ENCODE measurements around the gene ZNF700.
"Not testable (repeated sequence)": the region's sequence is repeated elsewhere in the genome, so short reads cannot be mapped to it uniquely, and the experiment has no call there.

ZNF700 gene

DNA sequence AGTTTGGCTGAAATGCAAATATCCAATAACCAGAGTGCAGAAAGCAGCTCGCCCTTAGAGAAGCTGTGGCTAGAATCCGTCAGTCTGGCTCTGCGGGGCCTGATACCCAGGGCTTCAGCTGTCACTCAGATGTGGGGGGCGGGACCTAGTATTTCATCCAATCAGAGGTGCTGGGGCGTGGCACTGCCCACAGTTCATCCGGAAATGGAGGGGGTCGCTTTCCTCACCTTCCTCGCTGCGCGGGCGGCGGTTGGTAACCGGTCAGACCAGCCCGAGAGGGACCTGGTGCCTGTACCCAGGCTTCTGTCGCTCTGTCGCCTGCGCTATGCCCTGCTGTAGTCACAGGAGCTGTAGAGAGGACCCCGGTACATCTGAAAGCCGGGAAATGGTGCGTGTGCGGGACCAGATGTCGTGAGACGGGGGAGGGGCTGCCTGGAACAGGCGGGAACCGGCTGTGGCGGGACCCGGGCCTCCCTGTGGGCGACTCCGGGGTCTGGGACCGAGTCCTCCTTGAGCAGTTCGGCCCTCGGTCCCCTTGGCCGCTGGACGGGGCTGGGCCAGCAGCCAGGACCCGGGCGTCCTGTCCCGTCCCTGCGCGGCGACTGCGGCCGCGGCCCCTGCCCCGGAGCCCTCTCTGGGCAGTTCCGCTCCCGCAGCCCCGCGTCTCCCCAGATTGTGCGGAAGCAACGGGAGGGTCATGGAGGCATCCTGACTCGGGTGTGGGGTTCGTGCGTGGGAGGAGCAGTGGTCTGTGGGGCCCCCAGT, at the start of gene ZNF700:
TSS of gene ZNF700 (plus strand) at position 222 of the 765 bp plus-strand sequence. CDS start at position 326, 104 bp downstream.
- DNase-seq, result peak; percentile 91

DNA sequence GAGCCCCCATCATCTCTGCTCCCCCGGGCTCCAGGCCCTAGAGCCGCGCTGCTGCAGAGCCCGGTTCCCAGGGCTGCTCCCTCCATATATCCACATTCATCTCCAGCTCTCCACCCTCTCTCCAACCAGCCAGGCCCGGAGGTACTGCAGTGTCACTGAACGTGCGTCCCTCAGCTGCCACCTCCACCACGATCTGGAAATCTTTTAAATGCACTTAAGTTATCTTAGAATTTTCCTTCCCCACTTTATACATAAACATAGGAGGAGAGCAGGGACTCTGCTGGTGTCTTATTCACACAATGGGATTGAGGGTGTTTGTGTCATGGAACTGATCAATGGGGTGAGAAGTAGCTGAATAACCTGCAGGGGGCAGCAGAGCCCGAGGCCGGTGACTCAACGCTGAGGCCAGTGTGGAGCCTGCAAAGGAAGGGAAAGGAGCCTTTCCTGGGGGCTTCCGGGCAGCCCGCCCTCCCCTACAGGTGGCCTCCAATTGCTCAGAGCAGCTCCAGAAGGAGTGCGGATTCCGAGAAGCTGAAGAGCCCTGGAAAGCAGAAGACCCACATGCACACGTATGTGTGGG, 45.1 kb upstream of the ZNF700 start:
- DNase-seq, result peak; percentile 50

DNA sequence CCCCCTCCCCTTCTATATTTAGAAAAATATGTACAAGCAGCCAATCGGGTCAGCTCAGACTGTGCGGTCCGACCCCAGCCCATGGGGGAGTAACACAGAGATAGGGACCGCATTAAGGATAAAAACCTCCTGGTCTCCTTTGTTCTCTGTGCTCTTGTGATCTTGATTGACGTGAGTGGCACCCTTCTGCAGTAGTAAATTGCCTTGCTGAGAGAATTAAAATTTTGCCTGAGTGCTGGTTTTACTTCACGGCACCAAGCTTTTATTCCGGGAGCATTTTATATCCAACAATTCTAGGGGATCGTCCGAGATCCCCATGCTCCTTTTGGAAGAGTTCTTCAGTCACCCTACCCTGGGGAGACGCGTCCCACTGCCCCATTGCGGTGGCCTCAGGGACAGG, 44.3 kb upstream of the ZNF700 start:
- DNase-seq, result no peak

DNA sequence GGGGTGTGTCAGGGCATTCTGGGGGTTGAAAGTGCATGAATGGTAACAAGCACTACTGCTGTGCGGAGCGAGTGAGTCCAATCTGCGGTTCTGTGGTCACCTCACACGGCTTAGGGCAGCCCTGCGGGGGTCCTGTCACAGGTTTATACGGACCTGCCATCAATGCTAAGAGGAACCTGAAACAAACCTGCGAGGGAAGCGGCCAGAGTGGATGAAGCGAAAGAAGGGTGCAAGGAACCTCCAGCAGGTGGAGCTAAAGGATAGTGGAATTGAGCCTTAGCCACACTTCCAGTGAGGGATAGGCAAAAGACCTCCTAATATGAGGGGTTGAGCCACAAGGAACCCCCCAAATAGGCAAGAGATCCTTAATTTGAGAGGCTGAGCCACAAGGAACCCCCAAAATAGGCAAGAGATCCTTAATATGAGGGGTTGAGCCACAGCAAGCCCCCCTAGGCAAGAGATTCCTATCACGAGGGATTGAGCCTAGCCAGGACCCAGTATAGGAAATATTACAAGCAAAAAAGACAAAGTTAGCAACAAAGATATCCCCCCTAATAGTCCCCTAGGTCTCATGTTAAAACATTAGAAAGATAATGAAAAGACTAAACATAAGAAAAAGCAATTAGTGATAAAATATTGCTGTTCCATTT, 43.6 kb upstream of the ZNF700 start:
- peak; percentile 42 for DNase-seq

DNA sequence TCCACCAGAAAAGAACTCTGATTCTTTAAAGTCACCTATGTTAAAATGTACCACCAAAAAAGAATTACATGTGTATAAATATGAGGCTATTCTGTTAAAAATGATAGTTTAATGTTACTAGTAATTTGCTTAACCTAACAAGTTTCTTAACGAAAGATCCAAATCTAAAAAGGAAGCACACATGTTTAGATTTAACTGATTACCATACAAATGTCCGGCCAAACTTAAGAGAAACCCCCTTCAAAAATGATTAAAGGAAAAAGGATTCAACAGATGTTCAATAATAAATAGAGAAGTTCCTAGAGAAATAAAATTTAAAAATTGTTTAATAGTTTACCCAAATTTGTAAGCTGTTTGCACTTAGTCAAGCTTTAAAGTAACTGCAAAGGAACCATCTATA, 42.3 kb upstream of the ZNF700 start:
- no peak for DNase-seq

DNA sequence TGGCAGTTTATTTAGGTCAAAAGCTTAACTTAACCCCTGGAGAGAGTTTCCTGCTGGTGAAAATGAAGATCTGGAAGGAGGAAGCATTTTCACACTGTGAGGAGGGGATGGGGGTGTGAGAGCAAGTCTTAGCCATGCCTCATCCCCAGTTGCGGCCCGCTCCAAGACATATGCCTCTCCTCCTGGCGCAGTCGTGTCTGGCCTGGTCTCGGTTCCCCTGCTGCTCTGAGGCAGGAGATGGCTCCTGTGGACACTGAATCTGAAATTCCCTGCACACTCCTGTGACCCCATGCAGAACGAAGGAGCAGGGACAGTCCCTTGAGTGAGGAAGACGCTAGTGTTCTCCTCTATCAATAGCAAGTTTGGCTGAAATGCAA, 37.7 kb upstream of the ZNF700 start:
- no peak for DNase-seq

DNA sequence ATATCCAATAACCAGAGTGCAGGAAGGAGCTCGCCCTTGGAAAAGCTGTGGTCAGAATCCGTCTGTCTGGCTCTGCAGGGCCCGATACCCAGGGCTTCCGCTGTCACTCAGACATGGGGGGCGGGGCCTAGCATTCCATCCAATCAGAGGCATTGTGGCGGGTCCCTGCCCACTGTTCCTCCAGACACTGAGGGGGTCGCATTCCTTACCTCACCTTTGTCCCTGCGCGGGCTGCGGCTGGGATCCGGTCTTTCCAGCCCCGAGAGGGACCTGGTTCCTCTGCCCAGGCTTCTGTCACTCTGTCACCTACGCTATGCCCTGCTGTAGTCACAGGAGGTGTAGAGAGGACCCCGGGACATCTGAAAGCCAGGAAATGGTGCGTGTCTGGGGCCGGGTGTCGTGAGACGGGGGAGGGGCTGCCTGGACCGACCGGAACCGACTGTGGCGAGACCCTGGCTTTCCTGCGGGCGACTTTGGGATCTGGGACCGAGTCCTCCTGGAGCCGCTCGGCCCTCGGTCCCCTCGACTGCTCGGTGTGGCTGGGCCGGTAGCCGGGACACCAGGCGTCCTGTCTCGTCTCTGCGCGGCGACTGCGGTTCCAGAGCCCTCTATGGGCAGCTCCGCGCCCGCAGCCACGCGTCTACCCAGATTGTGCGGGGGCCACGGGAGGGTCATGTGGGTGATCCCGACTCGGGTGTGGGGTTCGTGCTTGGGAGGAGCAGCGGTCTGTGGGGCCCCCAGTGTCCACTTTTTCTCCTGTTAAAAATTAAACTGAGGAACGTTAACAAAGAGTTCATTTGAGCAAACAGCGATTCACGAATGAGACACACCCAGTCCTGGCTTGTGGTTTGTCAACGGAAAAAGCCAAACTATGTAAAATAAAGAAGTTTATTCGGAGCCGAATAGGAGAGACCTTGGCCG, 37.0 kb upstream of the ZNF700 start, which contains the start of gene ZNF69:
TSS of gene ZNF69 (plus strand) at position 172 of the 921 bp plus-strand sequence. CDS start at position 314, 142 bp downstream.
- peak; percentile 68 for DNase-seq

DNA sequence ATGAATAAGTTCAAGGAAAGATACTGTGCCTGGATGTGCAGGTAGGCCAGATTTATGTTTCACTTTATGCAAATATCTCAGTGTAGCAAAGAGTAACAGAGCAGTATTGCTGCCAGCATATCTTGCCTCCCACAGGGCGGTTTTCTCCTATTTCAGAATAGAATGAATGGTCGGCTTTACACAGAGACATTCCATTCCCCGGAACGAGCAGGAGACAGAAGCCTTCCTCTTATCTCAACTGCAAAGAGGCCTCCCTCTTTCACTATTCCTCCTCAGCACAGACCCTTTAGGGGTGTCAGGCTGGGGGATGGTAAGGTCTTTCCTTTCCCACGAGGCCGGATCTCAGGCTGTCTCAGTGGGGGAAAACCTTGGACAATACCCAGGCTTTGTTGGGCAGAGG, 35.0 kb upstream of the ZNF700 start:
- DNase-seq, result not testable (repeated sequence)

DNA sequence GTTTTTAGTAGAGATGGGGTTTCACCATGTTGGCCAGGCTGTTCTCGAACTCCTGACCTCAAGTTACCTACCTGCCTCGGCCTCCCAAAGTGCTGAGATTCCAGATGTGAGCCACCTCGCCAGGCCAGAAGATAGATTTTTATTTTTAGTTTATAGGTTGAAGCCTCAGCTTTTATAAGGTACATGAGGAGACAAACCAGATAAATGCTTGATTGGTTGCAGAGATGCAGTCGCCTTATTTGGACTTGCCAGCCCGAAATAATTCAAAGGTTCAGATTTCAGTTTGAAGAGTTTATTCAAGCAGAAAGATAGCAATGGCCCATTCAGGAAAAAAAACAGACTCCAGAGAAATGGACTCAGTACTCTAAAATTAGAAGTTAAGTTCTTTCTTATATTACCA, 34.3 kb upstream of the ZNF700 start:
- DNase-seq, result no peak

DNA sequence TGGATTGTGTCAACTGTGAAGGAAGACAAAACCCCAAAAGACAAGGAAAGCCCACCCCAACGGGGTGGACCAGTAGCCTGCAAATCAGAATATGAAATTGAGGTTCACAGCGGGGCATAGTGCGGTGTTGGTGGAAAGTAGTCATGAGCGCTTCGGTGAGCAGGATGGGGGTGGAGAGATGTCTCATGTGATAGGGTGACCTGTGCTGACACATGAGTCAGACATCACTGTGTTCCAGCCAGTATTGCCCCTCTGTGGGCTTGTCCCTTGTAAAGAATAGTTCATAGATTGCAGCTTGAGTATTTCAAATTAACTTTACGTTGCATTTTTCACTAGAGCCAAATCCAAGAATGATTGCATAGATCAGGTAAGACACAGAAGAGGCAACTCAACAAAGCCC, 30.1 kb upstream of the ZNF700 start:
- no peak for DNase-seq

DNA sequence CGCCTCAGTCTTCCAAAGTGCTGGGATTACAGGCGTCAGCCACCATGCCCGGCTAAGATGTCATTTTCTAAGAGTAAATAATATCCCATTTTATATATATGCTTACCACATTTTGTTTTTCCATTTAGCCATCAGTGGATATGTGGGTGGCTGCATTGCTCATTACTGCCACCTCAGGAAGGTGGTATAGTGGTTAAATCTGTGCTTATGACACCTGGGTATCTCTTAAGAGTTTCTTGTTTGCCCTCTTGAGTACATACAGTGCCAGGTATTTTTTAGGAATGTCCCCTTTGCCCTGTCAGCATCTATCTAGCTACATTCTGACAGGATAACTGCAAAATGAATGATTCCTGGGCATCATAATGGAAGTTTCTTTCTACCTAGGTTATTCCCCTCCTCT, 22.7 kb upstream of the ZNF700 start:
- DNase-seq, result no peak

DNA sequence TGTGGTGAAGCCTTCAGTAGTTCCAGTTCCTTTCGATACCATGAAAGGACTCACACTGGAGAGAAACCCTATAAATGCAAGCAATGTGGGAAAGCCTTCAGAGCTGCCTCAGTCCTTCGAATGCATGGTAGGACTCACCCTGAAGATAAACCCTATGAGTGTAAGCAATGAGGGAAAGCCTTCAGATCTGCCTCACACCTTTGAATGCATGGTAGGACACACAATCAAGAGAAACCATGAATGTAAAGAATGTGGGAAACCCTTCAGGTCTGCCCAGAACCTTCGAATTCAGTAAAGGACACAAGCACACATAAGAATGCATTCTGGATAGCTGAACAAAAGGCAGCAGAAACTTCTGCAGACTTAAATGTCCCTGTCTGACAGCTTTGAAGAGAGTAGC, 19.0 kb upstream of the ZNF700 start:
- DNase-seq, result no peak

DNA sequence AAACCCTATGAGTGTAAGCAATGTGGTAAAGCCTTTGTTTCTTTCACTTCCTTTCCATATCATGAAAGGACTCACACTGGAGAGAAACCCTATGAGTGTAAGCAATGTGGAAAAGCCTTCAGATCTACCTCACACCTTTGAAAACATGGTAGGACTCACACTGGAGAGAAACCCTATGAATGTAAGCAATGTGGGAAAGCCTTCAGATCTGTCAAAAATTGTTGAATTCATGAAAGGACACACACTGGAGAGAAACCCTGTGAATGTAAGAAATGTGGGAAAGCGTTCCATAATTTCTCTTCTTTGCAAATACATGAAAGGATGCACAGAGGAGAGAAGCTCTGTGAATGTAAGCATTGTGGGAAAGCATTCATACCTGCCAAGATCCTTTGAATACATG, 13.0 kb upstream of the ZNF700 start:
- not testable (repeated sequence) for DNase-seq

DNA sequence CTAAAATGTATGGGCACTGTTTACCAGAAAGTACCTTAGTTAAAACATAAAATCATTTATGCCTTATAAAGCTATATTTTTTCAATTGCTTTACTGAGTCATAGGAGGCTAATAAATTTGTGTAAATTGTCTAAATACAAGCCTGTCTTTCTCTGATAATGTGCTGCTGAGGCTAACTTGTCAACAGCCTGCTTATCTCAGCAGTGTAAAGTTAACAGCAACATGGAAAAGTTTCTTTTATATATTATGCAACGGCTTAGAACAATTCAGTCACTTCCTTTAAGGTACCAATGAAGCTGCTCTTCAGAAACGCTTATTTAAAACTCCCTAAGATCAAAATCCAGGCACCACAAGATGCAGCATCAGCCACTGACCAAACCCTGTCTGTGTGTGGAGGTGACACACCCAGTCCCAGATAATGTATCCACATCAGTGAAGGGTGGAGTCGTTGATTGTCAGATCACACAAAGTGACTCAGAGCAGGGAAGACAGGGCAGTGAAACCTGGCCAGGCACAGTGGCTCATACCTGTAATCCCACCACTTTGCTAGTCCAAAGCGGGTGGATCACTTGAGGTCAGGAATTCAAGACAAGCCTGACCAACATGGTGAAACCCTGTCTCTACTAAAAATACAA, 10.4 kb upstream of the ZNF700 start:
- DNase-seq, result not testable (repeated sequence)

DNA sequence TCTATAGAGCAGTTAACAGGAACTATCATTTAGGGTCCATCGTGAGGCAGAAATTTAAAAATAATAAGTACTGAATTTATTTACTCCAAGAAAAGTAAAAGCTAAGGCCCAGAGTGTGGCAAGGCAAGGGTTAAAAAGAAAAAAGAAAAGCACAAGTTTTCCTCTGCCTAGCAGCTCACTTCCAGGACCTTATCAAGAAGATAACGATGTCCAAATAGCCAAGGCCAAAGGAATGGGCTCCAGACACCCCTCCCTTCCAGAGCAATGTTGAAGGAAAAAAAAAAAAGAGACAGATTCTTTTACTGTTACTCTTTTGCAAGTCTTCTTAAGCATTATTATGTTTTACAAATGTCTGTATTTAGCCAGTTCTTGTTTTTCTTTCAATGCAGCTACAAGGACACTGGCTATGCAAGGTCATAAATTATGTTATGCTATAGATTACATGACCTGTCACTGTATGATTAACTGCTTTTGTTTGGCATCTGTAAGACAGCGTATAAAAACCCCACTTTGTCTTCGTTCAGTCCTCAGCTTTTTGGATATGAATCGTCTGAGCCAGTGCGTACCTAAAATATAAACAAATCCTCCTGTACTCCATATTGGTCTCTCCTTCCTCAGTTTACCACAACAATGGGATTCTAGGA, 2.9 kb upstream of the ZNF700 start:
- no peak for DNase-seq

DNA sequence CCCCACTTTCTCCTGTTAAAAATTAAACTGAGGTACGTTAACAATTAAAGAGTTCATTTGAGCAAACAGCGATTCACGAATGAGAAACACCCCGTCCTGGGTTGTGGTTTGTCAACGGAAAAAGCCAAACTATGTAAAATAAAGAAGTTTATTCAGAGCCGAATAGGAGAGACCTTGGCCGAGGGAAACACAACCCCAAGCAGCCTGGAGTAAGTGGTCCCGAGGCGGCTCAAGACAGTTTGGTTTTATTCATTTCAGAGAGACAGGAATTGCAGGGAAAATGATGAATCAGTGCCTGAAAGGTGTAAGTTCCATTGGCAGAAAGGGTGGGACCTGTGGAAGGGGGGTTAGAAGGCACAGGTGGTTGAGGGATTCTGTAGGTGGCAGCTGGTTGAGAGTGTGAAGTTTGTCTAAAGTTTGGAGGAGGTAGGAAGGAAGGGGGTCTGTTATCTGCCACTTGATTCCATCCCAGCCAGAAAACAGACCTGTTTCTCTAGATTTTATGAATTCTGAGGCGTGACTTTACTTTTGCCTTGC, 812 bp downstream of the ZNF700 start:
- not testable (repeated sequence) for DNase-seq

DNA sequence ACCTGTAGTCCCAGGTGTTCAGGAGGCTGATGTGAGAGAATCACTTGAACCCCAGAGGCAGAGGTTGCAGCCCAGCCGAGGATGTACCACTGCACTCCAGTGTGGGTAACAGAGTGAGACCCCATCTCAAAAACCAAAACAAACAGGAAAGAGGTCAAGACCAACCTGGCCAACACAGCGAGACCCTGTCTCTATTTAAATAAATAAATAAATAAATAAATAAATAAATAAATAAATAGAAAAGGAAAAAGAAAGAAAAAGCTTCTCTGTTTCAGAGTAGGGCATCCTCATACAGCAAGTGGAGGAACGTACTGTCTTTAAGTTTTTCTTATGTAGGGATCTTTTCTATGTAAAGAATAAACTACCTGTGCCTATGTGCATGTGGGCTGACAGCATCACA, 2.3 kb downstream of the ZNF700 start:
- DNase-seq, result no peak

DNA sequence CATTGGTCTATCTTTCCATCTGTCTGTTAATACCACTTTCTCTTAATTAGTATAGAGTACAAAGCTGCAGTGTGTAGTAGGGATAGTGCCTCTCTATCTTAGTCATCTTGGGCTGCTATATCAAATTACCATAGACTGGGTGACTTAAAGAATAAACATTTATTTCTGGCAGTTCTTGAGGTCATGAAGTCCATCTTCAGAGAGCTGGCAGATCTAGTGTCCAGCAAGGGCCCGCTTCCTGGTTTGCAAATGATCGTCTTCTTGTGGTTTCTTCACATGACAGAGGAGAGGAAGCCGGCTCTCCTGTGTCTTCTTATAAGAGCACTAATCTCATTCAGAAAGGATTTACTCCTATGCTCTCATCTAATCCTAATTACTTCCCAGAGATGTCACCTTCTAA, 6.1 kb downstream of the ZNF700 start:
- no peak for DNase-seq

DNA sequence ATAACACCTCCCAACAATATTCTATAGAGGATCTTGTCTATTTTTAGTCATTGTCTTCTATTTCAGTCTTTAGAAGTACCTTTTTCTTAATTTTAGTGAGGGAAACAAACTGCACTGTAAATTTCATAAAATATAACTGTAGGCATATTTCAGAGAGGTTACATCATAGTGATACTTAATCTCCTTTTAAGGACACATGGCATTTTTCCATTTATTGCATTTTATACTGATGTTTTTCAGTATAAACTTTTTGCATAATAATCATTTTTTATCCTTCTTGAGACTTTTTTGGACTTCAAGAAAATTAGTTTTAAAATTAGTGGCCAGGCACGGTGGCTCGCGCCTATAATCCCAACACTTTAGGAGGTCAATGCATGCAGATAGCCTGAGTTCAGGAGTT, 6.6 kb downstream of the ZNF700 start:
- DNase-seq, result no peak

DNA sequence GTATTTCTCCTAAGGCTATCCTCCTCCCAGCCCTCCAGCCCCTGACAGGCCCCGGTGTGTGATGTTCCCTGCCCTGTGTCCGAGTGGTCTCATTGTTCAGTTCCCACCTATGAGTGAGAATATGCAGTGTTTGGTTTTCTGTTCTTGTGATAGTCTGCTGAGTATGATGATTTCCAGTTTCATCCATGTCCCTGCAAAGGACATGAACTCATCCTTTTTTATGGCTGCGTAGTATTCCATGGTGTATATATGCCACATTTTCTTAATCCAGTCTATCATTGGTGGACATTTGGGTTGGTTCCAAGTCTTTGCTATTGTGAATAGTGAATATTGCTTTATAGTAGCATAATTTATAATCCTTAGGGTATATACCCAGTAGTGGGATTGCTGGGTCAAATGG, 10.9 kb downstream of the ZNF700 start:
- not testable (repeated sequence) for DNase-seq

DNA sequence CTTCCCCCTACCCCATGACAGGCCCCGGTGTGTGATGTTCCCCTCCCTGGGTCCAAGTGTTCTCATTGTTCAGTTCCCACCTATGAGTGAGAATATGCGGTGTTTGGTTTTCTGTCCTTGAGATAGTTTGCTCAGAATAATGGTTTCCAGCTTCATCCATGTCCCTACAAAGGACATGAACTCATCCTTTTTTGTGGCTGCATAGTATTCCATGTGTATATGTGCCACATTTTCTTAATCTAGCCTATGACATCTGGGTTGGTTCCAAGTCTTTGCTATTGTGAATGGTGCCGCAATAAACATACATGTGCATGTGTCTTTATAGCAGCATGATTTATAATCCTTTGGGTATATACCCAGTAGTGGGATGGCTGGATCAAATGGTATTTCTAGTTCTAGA, 13.5 kb downstream of the ZNF700 start:
- DNase-seq, result not testable (repeated sequence)
